OCI-LY1 (cell line): ENCODE measurements around the gene CRAMP1.

Source experiments
- EZH2 ChIP-seq: fragments of 200-600 bp; sonication (generic), shearing (Covaris generic); IDR thresholded peaks from 2 replicates; pipeline ENCODE4 v1.8.0; 2017; ENCODE audit warnings: borderline replicate concordance, mixed run types, mild to moderate bottlenecking, antibody characterized with exemption, low read length, moderate library complexity, mixed read lengths
- TF ChIP-seq, protein P1 (sequence below): fragments of 200-600 bp; sonication (generic), shearing (Covaris generic); IDR thresholded peaks from 2 replicates; pipeline ENCODE4 v1.5.1; 2017; ENCODE audit warnings: mild to moderate bottlenecking, antibody characterized with exemption, low read length, moderate library complexity, mixed read lengths

DNA sequence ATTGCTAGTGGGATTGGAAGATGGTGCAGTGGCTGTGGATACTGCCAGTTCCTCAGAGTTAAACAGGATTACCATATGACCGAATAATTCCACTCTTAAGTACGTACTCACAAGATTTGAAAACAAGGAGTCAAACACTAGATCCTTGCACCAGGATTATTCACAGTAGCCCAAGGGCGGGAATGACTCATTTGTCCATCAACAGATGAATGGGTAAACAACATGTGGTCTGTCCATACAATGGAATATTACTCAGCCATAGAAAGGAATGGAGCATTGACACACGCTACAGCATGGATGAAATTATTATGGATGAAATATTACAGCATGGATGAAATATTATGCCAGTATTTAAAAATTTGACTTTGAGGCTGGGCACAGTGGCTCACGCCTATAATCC is 84.7 kb downstream of the CRAMP1 start:
- TF ChIP-seq EZH2 = no peak
- TF ChIP-seq, protein P1, sequence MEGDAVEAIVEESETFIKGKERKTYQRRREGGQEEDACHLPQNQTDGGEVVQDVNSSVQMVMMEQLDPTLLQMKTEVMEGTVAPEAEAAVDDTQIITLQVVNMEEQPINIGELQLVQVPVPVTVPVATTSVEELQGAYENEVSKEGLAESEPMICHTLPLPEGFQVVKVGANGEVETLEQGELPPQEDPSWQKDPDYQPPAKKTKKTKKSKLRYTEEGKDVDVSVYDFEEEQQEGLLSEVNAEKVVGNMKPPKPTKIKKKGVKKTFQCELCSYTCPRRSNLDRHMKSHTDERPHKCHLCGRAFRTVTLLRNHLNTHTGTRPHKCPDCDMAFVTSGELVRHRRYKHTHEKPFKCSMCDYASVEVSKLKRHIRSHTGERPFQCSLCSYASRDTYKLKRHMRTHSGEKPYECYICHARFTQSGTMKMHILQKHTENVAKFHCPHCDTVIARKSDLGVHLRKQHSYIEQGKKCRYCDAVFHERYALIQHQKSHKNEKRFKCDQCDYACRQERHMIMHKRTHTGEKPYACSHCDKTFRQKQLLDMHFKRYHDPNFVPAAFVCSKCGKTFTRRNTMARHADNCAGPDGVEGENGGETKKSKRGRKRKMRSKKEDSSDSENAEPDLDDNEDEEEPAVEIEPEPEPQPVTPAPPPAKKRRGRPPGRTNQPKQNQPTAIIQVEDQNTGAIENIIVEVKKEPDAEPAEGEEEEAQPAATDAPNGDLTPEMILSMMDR = no peak
